Osteoblast (primary cell): ENCODE results near the gene NR5A1. TPM values are rescaled to one million over a fixed set of nuclear protein-coding genes. Genes with fewer than 3 reads are reported as not detected.

Source experiments
- DNase-seq: peaks from one replicate; pipeline ENCODE4 v3.0.0; 2011; ENCODE audit warnings: low spot score, mixed read lengths; ENCODE audit not compliant: insufficient read length; ENCODE audit errors: missing footprints
- H2AFZ ChIP-seq: 2 replicates; pipeline ENCODE4 v1.6.0; 2011; ENCODE audit warnings: mild to moderate bottlenecking, low read length
- H3K27ac ChIP-seq: 2 replicates; pipeline ENCODE4 v1.5.1; 2011; ENCODE audit warnings: mild to moderate bottlenecking, low read depth, low read length, moderate library complexity
- H3K27me3 ChIP-seq: 2 replicates; pipeline ENCODE4 v1.6.0; 2012; ENCODE audit warnings: mild to moderate bottlenecking, control low read depth, inconsistent platforms, low read length, moderate library complexity; ENCODE audit not compliant: insufficient read depth
- H3K36me3 ChIP-seq: 2 replicates; pipeline ENCODE4 v1.5.1; 2011; ENCODE audit warnings: mild to moderate bottlenecking, low read length, control low read depth, moderate library complexity; ENCODE audit not compliant: insufficient read depth
- H3K4me1 ChIP-seq: 2 replicates; pipeline ENCODE4 v1.5.1; 2011; ENCODE audit warnings: mild to moderate bottlenecking, low read length, control low read depth, moderate library complexity; ENCODE audit not compliant: insufficient read depth
- H3K4me2 ChIP-seq: 2 replicates; pipeline ENCODE4 v1.6.0; 2011; ENCODE audit warnings: mild to moderate bottlenecking, low read length; ENCODE audit not compliant: insufficient read depth
- H3K4me3 ChIP-seq: fragments of 200-600 bp; sonication (generic); 3 replicates; pipeline ENCODE4 v1.5.1; 2012; ENCODE audit warnings: mild to moderate bottlenecking, low read length, inconsistent platforms; ENCODE audit not compliant: insufficient read depth
- H3K79me2 ChIP-seq: 2 replicates; pipeline ENCODE4 v1.6.0; 2012; ENCODE audit warnings: mild to moderate bottlenecking, low read length, control low read depth, inconsistent platforms; ENCODE audit not compliant: insufficient read depth
- H3K9me3 ChIP-seq: 2 replicates; pipeline ENCODE4 v1.5.1; 2011; ENCODE audit warnings: low read depth, low read length, control low read depth
- H4K20me1 ChIP-seq: 2 replicates; pipeline ENCODE4 v1.6.0; 2012; ENCODE audit warnings: mild to moderate bottlenecking, low read length, control low read depth; ENCODE audit not compliant: insufficient read depth
- CTCF ChIP-seq: IDR thresholded peaks from 2 replicates; pipeline ENCODE4 v1.5.1; 2011; ENCODE audit warnings: mild to moderate bottlenecking, low read depth, low read length, moderate library complexity; ENCODE audit errors: extremely low read depth
- total RNA-seq: library from RNA; depleted of rRNA; stranded (reverse); fragments of >200 nt; gene quantifications from 2 replicates; pipeline ENCODE4 v1.2.3, GENCODE V29; 2012

Gene NR5A1
- total RNA-seq, 1 donor: not detected

GRCh38 chr9:124502711-124503702 lies 4.2 kb downstream of the NR5A1 start:
- Histone ChIP-seq H3K4me1 (no peaks in the 10 kb centered on the region), H4K20me1 (no peaks in the 10 kb centered on the region), H3K4me3 (no peak overlapping the region), H3K27me3 (peaks cover 63% of the 10 kb centered on the region), H3K79me2 (no peaks in the 10 kb centered on the region), H3K9me3 (no peaks in the 10 kb centered on the region), H3K27ac (no peak overlapping the region), H3K4me2 (no peak overlapping the region), H3K36me3 (no peaks in the 10 kb centered on the region), H2AFZ (no peak overlapping the region)
- DNase-seq: peak; percentile 89
- no peak for TF ChIP-seq CTCF

GRCh38 chr9:124501771-124502320 lies 5.4 kb downstream of the NR5A1 start:
- Histone ChIP-seq H3K4me2 (no peak overlapping the region), H3K27me3 (peaks cover 74% of the 10 kb centered on the region)
- no peak for TF ChIP-seq CTCF

GRCh38 chr9:124500796-124501611 lies 6.2 kb downstream of the NR5A1 start:
- no peak for TF ChIP-seq CTCF
- DNase-seq: peak; percentile 78
- no peaks in the 10 kb centered on the region for H3K4me1 ChIP-seq
- no peaks in the 10 kb centered on the region for H4K20me1 ChIP-seq
- H3K27me3 ChIP-seq: peaks cover 78% of the 10 kb centered on the region
- H3K9me3 ChIP-seq: no peaks in the 10 kb centered on the region
- no peak overlapping the region for H3K27ac ChIP-seq
- H3K4me3 ChIP-seq: no peak overlapping the region
- no peak overlapping the region for H2AFZ ChIP-seq
- no peaks in the 10 kb centered on the region for H3K79me2 ChIP-seq
- H3K36me3 ChIP-seq: no peaks in the 10 kb centered on the region
- no peak overlapping the region for H3K4me2 ChIP-seq

More at GRCh38 chr9:124501771-124502320, 5.4 kb downstream of the NR5A1 start:
- Histone ChIP-seq H3K4me1 (no peaks in the 10 kb centered on the region), H3K36me3 (no peaks in the 10 kb centered on the region), H3K27ac (no peak overlapping the region), H3K9me3 (no peaks in the 10 kb centered on the region), H3K79me2 (no peaks in the 10 kb centered on the region), H3K4me3 (no peak overlapping the region), H2AFZ (no peak overlapping the region), H4K20me1 (no peaks in the 10 kb centered on the region)
- DNase-seq: peak; percentile 92
